Heart left ventricle (tissue), 16 donors: Measurements from ENCODE around the gene B4GALNT3. TPM values are rescaled to one million over a fixed set of nuclear protein-coding genes. Genes with fewer than 3 reads are reported as not detected.

Source experiments
- ATAC-seq, 4 donors: fragments of 200-7000 bp; cut with Tn5 transposase; one replicate each; pipeline ENCODE4 v1.9.1; 2020 to 2022; ENCODE audit warnings: moderate library complexity in 4 of 4, mild to moderate bottlenecking in 3 of 4, moderate number of reproducible peaks in 1 of 4
- DNase-seq, 5 donors: peaks; one replicate each; pipeline ENCODE4 v3.0.0-alpha.2; 2020
- H3K27ac ChIP-seq, 12 donors: fragments of 200-600 bp; sonication (generic) in 4 of 12; one replicate each; pipeline versions ENCODE4 v1.5.0 to v1.8.0; 2016 to 2022; ENCODE audit warnings: mild to moderate bottlenecking in 2 of 12
- H3K27me3 ChIP-seq, 9 donors: fragments of 200-600 bp; sonication (generic) in 2 of 9; one replicate each; pipeline versions ENCODE4 v1.5.1 to v1.8.0; 2016 to 2022; ENCODE audit warnings: mild to moderate bottlenecking in 3 of 9
- H3K36me3 ChIP-seq, 9 donors: fragments of 200-600 bp; sonication (generic) in 2 of 9; one replicate each; pipeline versions ENCODE4 v1.5.0 to v1.8.0; 2018 to 2022; ENCODE audit warnings: mild to moderate bottlenecking in 2 of 9
- H3K4me1 ChIP-seq, 12 donors: fragments of 200-600 bp; sonication (generic) in 4 of 12; one replicate each; pipeline versions ENCODE4 v1.5.0 to v1.8.0; 2016 to 2022; ENCODE audit warnings: mild to moderate bottlenecking in 3 of 12
- H3K4me3 ChIP-seq, 12 donors: fragments of 200-600 bp; sonication (generic) in 4 of 12; one replicate each; pipeline versions ENCODE4 v1.5.0 to v1.8.0; 2017 to 2022; ENCODE audit warnings: mild to moderate bottlenecking in 9 of 12, moderate library complexity in 4 of 12
- H3K9me3 ChIP-seq, 12 donors: fragments of 200-600 bp; sonication (generic) in 4 of 12; one replicate each; pipeline versions ENCODE4 v1.5.0 to v1.8.0; 2016 to 2022; ENCODE audit warnings: mild to moderate bottlenecking in 1 of 12
- POLR2A ChIP-seq, 2 donors: fragments of 450-650 bp; IDR thresholded peaks; one replicate each; pipeline ENCODE4 v1.6.1; 2017; ENCODE audit warnings: antibody characterized with exemption in 2 of 2, mild to moderate bottlenecking in 2 of 2, moderate library complexity in 2 of 2
- WGBS, 4 donors: extraction: QIAGEN DNeasy Blood & Tissue Kit in 2 of 4; methylation state at CpG; one replicate each; pipeline versions ENCODE4 v1.1.5 to v1.1.7; 2013 to 2018; 5-methylcytosine and 5-hydroxymethylcytosine counted together
- intact Hi-C, 10 donors: fragments of 100-400 bp; cut with DNase I; formaldehyde crosslinking; loops; one replicate each; pipeline versions ENCODE4 v1.11.1 to v1.14.2; 2022
- polyA plus RNA-seq, 2 donors: library from polyadenylated mRNA; stranded (reverse); fragments of 200-250 nt; gene quantifications; one replicate each; pipeline ENCODE4 v1.2.3, GENCODE V29; 2013
- total RNA-seq, 9 donors: library from RNA; depleted of rRNA in 2 of 9; stranded (reverse); fragments of >200 nt in 2 of 9; fragmentation: NEBNext Ultra II Directional in 3 of 9; extraction: Animal tissue kit (Norgen Biotek cat#: 25700) in 3 of 9; gene quantifications; one replicate each; pipeline versions ENCODE4 v1.1.0 to v1.2.4, GENCODE V29; 2016 to 2023
- TF ChIP-seq, protein P1 (sequence below), 12 donors: fragments of 200-600 bp; sonication (generic) in 4 of 12; IDR thresholded peaks; one replicate each; pipeline versions ENCODE4 v1.5.0 to v1.8.0; 2018 to 2022; ENCODE audit warnings: antibody characterized with exemption in 12 of 12, mild to moderate bottlenecking in 5 of 12
- donor health status: ischemic (EF 13 %, LVEDD 7.1; RV severe dilation, severe dysfunction).
- donor health status: healthy with polysubstance abuse.
- donor health status: DM: no; HTN: yes; CAD: no.
- donor health status: DM: no; HTN: no; CAD: no.
- donor health status: ischemic (EF 25% LVEDD 6.9; RV normal size, moderate dysfunction).
- donor health status: ischemic (EF 25% LVEDD 5.7; RV mildly dilated, moderate dysfunction).
- donor health status: healthy.
- donor health status: DM: yes; HTN: yes; CAD: no.
- donor health status: ischemic (EF 35%, LVEDD 5.7; RV mildly dilated, moderate dysfunction).
- donor health status: nonischemic (EF 11% LVEDD 7.7; RV severe dilation, severe dysfunction).
- donor health status: DM: yes; HTN: yes; CAD: no.
- donor health status: PGD.
- donor health status: ischemic (EF 29% LVEDD 5.4; RV normal size, mild dysfunction).
- donor health status: nonischemic (EF 23%, LVEDD 6.1; RV moderate dilation, normal function).

The B4GALNT3 gene
- total and polyA plus RNA-seq, 11 donors: 19.3 to 59.4 (median 34.1) TPM

DNA sequence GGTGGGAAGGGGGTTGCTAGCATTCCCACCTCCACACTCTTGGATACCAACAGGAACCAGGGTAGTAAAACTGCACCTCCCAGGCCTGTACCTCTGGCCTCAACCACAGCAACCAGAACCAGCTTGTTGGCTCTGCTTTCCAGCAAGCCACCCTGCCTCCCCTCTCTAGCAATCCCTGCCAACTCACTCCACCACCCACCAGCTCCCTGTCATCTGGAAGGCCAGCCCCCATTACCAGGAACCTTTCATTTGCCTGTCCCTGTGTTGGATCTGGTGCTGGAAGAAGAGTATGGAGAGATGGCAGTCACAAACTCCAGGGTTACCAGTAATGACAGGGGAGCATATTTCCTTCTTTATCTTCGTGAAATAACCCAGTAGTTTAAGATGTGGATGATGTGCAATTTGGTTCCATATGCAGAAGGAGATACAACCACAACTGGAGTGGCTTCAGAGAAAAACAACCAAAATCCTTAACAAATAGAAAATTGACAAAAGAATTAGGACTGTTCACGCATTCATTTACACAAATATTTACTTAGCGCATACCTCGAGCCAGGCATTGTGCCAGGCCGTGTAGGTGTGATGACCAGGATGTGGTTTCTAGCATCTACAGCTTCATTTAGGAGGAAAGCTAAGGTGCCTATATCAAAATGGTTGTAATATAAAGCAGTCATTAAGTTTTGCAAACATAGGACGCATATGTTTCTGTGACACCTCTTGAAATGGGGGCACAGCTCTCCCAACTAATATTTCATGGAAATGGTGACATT is 3.4 kb downstream of the B4GALNT3 start:
- intact Hi-C loops: loop anchor here in 1 of 10 donors (5.0 kb wide), 1 partner anchor 39 kb away; no protein-coding TSS in a partner anchor
- WGBS, 4 donors: 49 to 57% (median 54%) methylated on average over 6 of the region's 6 CpGs
- Histone ChIP-seq H3K27ac (peak overlapping the region in 10 of 12 donors; percentile 70 to 86 (median 80)), H3K4me1 (peaks cover 0 to 57% (median 16%) of the 10 kb centered on the region in 12 donors), H3K9me3 (no peaks in the 10 kb centered on the region), H3K27me3 (peaks cover 0 to 54% (median 0%) of the 10 kb centered on the region in 9 donors), H3K36me3 (no peaks in the 10 kb centered on the region), H3K4me3 (no peak overlapping the region)
- DNase-seq: no peak
- no peak for TF ChIP-seq POLR2A (IDR thresholded peaks at IDR 0.05)
- TF ChIP-seq, protein P1, sequence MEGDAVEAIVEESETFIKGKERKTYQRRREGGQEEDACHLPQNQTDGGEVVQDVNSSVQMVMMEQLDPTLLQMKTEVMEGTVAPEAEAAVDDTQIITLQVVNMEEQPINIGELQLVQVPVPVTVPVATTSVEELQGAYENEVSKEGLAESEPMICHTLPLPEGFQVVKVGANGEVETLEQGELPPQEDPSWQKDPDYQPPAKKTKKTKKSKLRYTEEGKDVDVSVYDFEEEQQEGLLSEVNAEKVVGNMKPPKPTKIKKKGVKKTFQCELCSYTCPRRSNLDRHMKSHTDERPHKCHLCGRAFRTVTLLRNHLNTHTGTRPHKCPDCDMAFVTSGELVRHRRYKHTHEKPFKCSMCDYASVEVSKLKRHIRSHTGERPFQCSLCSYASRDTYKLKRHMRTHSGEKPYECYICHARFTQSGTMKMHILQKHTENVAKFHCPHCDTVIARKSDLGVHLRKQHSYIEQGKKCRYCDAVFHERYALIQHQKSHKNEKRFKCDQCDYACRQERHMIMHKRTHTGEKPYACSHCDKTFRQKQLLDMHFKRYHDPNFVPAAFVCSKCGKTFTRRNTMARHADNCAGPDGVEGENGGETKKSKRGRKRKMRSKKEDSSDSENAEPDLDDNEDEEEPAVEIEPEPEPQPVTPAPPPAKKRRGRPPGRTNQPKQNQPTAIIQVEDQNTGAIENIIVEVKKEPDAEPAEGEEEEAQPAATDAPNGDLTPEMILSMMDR (IDR thresholded peaks at IDR 0.05): no peak
- no peak for ATAC-seq

GRCh38 chr12:464484-465267 is 4.9 kb downstream of the B4GALNT3 start:
- Histone ChIP-seq H3K27me3 (peaks cover 0 to 40% (median 0%) of the 10 kb centered on the region in 9 donors), H3K4me1 (peaks cover 0 to 67% (median 19%) of the 10 kb centered on the region in 12 donors), H3K27ac (peak overlapping the region in 11 of 12 donors; percentile 70 to 86 (median 80)), H3K4me3 (peak overlapping the region in 2 of 12 donors; percentile 4 to 9), H3K9me3 (no peaks in the 10 kb centered on the region), H3K36me3 (no peaks in the 10 kb centered on the region)
- intact Hi-C loops: loop anchor here in 1 of 10 donors (5.0 kb wide), 1 partner anchor 38 kb away; no protein-coding TSS in a partner anchor
- TF ChIP-seq POLR2A (IDR thresholded peaks at IDR 0.05): peak in 1 of 2 donors; percentile 47
- TF ChIP-seq, protein P1 (IDR thresholded peaks at IDR 0.05): no peak
- 41 to 52% (median 43%) methylated on average over 16 of the region's 16 CpGs for WGBS, 4 donors
- ATAC-seq (peak; percentile 62 to 86 (median 84)), DNase-seq (peak in 4 of 5 donors; percentile 40 to 64 (median 54))

DNA sequence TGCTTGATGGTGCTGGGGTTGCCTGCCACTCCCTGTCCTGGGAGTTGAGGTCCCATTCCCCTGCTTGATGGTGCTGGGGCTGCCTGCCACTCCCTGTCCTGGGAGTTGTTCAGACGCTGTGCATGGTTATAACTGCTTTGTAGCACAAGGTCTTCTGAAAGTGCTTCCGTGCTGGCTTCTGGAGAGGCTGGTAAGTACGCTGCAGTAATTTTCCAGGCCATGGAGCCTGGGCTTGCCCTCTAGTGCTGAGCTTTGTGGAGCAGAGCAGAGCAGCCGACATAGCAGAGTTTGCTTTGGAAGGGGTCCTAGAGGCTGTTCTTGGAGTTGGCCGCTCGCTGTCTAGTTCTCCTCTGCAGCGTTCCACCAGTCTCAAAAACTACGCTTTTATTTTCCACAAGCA is 6.3 kb downstream of the B4GALNT3 start:
- Histone ChIP-seq H3K27ac (peak overlapping the region; percentile 70 to 86 (median 78)), H3K9me3 (no peaks in the 10 kb centered on the region), H3K36me3 (no peaks in the 10 kb centered on the region), H3K27me3 (peaks cover 0 to 28% (median 0%) of the 10 kb centered on the region in 9 donors), H3K4me1 (peaks cover 0 to 79% (median 20%) of the 10 kb centered on the region in 12 donors), H3K4me3 (peak overlapping the region in 1 of 12 donors; percentile 10)
- whole genome bisulfite sequencing, 4 donors: 42 to 56% (median 51%) methylated on average over 8 of the region's 8 CpGs
- DNase-seq (peak in 2 of 5 donors; percentile 45 to 50), ATAC-seq (peak in 3 of 4 donors; percentile 45 to 59 (median 57))
- intact Hi-C loops: no loop called here
- TF ChIP-seq POLR2A (IDR thresholded peaks at IDR 0.05): no peak
- TF ChIP-seq, protein P1 (IDR thresholded peaks at IDR 0.05): no peak
